Esophagus muscularis mucosa (tissue), 4 donors: ENCODE measurements around the gene REEP5.

ENCODE experiments used
- EP300 ChIP-seq: sonication (generic); formaldehyde crosslinking; IDR thresholded peaks from one replicate; pipeline ENCODE4 v1.6.1; 2017; ENCODE audit warnings: antibody characterized with exemption
- POLR2A ChIP-seq: fragments of 450-650 bp; IDR thresholded peaks from one replicate; pipeline ENCODE4 v1.6.1; 2017; ENCODE audit warnings: antibody characterized with exemption, moderate library complexity, mild to moderate bottlenecking, low read depth
- POLR2AphosphoS5 ChIP-seq, 2 donors: sonication (generic); formaldehyde crosslinking; IDR thresholded peaks; one replicate each; pipeline ENCODE4 v1.6.1; 2017; ENCODE audit warnings: antibody characterized with exemption in 2 of 2
- TF ChIP-seq, protein P1 (sequence below), 3 experiments: fragments of 200-600 bp in 2 of 3; fragments of 450-650 bp in 1 of 3; sonication (generic) in 2 of 3; IDR thresholded peaks; one replicate each; pipeline ENCODE4 v1.5.1; 2017 to 2019; ENCODE audit warnings: antibody characterized with exemption in 3 of 3, mild to moderate bottlenecking in 2 of 3, moderate library complexity in 1 of 3

DNA sequence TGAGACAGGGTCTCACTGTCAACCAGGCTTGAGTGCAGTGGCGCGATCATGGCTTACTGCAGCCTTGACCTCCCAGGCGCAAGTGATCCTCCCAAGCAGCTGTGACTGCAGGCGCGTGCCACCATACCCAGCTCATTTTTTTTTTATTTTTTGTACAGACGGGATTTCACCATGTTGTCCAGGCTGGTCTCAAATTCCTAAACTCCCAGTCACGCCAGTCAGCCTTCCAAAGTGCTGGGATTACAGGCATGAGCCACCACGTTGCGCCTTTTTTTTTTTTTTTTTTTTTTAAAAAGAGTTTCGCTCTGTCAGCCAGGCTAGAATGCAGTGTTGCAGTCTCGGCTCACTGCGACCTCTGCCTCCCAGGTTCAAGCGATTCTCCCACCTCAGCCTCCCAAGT, 88.1 kb downstream of the REEP5 start:
- TF ChIP-seq, protein P1, sequence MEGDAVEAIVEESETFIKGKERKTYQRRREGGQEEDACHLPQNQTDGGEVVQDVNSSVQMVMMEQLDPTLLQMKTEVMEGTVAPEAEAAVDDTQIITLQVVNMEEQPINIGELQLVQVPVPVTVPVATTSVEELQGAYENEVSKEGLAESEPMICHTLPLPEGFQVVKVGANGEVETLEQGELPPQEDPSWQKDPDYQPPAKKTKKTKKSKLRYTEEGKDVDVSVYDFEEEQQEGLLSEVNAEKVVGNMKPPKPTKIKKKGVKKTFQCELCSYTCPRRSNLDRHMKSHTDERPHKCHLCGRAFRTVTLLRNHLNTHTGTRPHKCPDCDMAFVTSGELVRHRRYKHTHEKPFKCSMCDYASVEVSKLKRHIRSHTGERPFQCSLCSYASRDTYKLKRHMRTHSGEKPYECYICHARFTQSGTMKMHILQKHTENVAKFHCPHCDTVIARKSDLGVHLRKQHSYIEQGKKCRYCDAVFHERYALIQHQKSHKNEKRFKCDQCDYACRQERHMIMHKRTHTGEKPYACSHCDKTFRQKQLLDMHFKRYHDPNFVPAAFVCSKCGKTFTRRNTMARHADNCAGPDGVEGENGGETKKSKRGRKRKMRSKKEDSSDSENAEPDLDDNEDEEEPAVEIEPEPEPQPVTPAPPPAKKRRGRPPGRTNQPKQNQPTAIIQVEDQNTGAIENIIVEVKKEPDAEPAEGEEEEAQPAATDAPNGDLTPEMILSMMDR (IDR thresholded peaks at IDR 0.05) = no peak
- TF ChIP-seq EP300 = no peak
- TF ChIP-seq POLR2A = no peak
- no peak for TF ChIP-seq POLR2AphosphoS5 (IDR thresholded peaks at IDR 0.05)
